ENCODE data around the gene RASGRP2. TPM values are rescaled to one million over a fixed set of nuclear protein-coding genes. Genes with fewer than 3 reads are reported as not detected.

Gene RASGRP2
- total RNA-seq, 4 donors from 2014 or later, result 3.2 to 72.8 (median 23.3) TPM

DNA sequence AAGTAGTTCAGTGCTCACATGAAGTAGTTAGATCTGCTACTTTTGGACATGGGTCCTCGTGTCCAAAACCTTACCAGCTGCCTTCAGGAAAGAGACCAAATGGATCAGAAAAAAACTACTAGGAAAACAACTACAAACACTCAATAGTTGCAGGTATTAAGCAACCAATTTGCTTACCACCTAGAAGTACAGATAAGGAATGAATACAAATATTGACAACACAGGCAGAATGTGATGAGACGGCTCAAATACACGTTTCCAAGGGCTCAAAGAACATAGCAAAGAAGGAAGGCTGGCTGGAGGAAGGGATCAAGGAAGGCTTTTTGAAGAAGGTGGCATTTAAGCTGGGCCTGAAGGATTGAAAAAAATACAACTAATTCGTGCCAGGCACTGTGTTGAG, 62.8 kb downstream of the RASGRP2 start:
- DNase-seq, result no peak
- Histone ChIP-seq H3K36me3 (no peaks in the 10 kb centered on the region), H3K9me3 (no peaks in the 10 kb centered on the region), H3K27ac (no peak overlapping the region), H3K4me3 (no peak overlapping the region), H3K27me3 (no peaks in the 10 kb centered on the region), H3K4me1 (no peaks in the 10 kb centered on the region)
- TF ChIP-seq, protein P1, sequence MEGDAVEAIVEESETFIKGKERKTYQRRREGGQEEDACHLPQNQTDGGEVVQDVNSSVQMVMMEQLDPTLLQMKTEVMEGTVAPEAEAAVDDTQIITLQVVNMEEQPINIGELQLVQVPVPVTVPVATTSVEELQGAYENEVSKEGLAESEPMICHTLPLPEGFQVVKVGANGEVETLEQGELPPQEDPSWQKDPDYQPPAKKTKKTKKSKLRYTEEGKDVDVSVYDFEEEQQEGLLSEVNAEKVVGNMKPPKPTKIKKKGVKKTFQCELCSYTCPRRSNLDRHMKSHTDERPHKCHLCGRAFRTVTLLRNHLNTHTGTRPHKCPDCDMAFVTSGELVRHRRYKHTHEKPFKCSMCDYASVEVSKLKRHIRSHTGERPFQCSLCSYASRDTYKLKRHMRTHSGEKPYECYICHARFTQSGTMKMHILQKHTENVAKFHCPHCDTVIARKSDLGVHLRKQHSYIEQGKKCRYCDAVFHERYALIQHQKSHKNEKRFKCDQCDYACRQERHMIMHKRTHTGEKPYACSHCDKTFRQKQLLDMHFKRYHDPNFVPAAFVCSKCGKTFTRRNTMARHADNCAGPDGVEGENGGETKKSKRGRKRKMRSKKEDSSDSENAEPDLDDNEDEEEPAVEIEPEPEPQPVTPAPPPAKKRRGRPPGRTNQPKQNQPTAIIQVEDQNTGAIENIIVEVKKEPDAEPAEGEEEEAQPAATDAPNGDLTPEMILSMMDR (IDR thresholded peaks at IDR 0.05), result no peak
- no peak for TF ChIP-seq POLR2A (IDR thresholded peaks at IDR 0.05)
- intact Hi-C loops (cut with DNase I; ENCODE audit: low total_unique reads), result no loop called here

DNA sequence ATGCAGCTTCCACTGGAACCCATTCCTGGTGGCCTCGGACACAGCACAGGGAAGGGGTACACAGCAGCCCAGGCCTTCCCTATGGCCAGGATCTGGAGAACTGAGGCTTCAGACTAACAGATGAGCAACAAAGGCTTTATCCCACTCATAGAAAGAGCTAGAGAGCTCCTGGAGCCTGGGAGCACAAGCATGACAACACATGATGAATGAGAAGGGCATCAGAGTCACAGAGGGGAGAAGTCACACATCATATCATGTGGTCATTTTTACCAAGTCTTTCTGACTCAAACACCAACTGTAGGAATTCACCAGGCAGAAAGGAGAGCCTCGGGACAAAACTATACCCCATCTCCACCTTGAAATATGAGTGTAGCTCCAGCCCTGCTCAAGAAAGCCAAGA, 64.1 kb downstream of the RASGRP2 start:
- Histone ChIP-seq H3K9me3 (no peaks in the 10 kb centered on the region), H3K36me3 (no peaks in the 10 kb centered on the region), H3K4me1 (peaks cover 0 to 7% of the 10 kb centered on the region in 2 donors), H3K27me3 (no peaks in the 10 kb centered on the region), H3K4me3 (no peak overlapping the region), H3K27ac (no peak overlapping the region)
- DNase-seq, result no peak
- intact Hi-C loops (cut with DNase I; ENCODE audit: low total_unique reads), result no loop called here
- TF ChIP-seq POLR2A (IDR thresholded peaks at IDR 0.05), result no peak

DNA sequence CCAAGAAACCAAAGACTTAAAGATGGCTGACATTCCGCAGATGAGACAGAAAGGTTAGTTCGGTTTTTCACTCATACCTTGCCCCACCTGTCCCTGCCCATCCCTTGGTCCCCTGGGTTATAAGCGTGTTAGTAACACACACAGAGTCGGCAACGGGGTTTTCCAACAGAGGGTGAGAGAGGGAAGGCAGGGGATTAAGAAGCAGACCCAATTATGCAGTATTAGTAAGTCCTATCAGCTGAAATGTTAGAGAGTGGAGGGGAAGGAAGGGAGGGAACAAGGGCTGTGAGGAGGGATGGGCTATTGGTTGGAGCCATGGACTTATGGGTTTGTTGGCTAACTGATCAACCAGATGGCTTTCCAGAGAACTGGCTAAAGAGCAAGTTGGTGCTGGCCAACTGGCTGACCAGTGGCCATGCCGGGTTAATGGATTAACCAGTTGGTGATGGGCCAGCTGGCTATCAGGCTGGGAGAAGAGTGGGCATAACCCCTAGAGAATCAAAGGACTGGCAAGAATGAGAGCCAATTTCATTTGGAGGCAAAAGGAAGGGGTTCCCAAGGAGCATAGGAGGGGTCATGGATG, 66.4 kb downstream of the RASGRP2 start:
- H3K27me3 ChIP-seq, result no peaks in the 10 kb centered on the region

More for the DNA sequence above, 66.4 kb downstream of the RASGRP2 start:
- no peak for DNase-seq
- TF ChIP-seq, protein P1 (IDR thresholded peaks at IDR 0.05), result no peak
- TF ChIP-seq POLR2A (IDR thresholded peaks at IDR 0.05), result no peak
- H3K27ac ChIP-seq, result no peak overlapping the region
- H3K9me3 ChIP-seq, result no peaks in the 10 kb centered on the region
- H3K4me1 ChIP-seq, result peaks cover 0 to 7% of the 10 kb centered on the region in 2 donors
- H3K36me3 ChIP-seq, result no peaks in the 10 kb centered on the region
- no peak overlapping the region for H3K4me3 ChIP-seq
- intact Hi-C loops (cut with DNase I; ENCODE audit: low total_unique reads), result no loop called here

Other genes starting within 250 kb of the RASGRP2 start
- under 1 TPM in 2 of 4 donors, not detected in 2; 0.35 to 0.76 TPM for gene SLC22A11, start 188.2 kb downstream of the RASGRP2 start, total RNA-seq
- not detected for gene SLC22A12, start 152.9 kb downstream of the RASGRP2 start, total RNA-seq
- 10 to 100 TPM in 2 of 4 donors, 1 to 10 TPM in 1, under 1 TPM in 1; 0.88 to 48.4 (median 12.6) TPM for gene NRXN2, start 20.9 kb downstream of the RASGRP2 start, total RNA-seq
- 10 to 100 TPM in 2 of 4 donors, 1 to 10 TPM in 2; 2.9 to 42.8 (median 11.4) TPM for gene PYGM, start 15.8 kb upstream of the RASGRP2 start, total RNA-seq
- gene SF1, start 34.4 kb upstream of the RASGRP2 start, total RNA-seq, result 100 to 1,000 TPM in 3 of 4 donors, 10 to 100 TPM in 1; 62.0 to 374 (median 219) TPM
- 10 to 100 TPM; 10.2 to 49.1 (median 24.4) TPM for gene MAP4K2, start 59.1 kb upstream of the RASGRP2 start, total RNA-seq
- 10 to 100 TPM in 2 of 4 donors, 1 to 10 TPM in 2; 3.8 to 26.2 (median 14.9) TPM for gene MEN1, start 66.4 kb upstream of the RASGRP2 start, total RNA-seq
- gene CDC42BPG, start 100.5 kb upstream of the RASGRP2 start, total RNA-seq, result 1 to 10 TPM in 1 of 4 donors, under 1 TPM in 3; under 0.01 to 2.7 (median 0.30) TPM
- 10 to 100 TPM in 3 of 4 donors, 1 to 10 TPM in 1; 3.5 to 78.7 (median 36.9) TPM for gene EHD1, start 134.5 kb upstream of the RASGRP2 start, total RNA-seq
- 10 to 100 TPM in 3 of 4 donors, 1 to 10 TPM in 1; 6.8 to 39.6 (median 18.4) TPM for gene ATG2A, start 173.1 kb upstream of the RASGRP2 start, total RNA-seq
- gene PPP2R5B, start 180.5 kb upstream of the RASGRP2 start, total RNA-seq, result 10 to 100 TPM in 2 of 4 donors, 1 to 10 TPM in 2; 6.7 to 23.4 (median 13.0) TPM
- not detected for gene GPHA2, start 191.8 kb upstream of the RASGRP2 start, total RNA-seq
- gene MAJIN, start 228.0 kb upstream of the RASGRP2 start, total RNA-seq, result under 1 TPM in 1 of 4 donors, not detected in 3; under 0.01 TPM